22Rv1 (cell line): Measurements from ENCODE around the gene SH3RF3.

ENCODE experiments used
- CTCF ChIP-seq: fragments of 450-650 bp; IDR thresholded peaks from 2 replicates; pipeline ENCODE4 v1.5.1; 2017; ENCODE audit warnings: mild to moderate bottlenecking
- ZFX ChIP-seq: fragments of 450-650 bp; IDR thresholded peaks from 2 replicates; pipeline ENCODE4 v1.6.1; 2017; ENCODE audit warnings: antibody characterized with exemption, borderline replicate concordance

GRCh38 chr2:109422071-109422757 lies 293.2 kb downstream of the SH3RF3 start:
- no peak for TF ChIP-seq CTCF
- TF ChIP-seq ZFX: no peak
